GM20000 (cell line): Measurements from ENCODE around the gene ZNF787.

ENCODE experiments used
- DNase-seq: peaks from one replicate; pipeline ENCODE4 v3.0.0; 2012; ENCODE audit warnings: low spot score
- TF ChIP-seq, protein P1 (sequence below): IDR thresholded peaks from 2 replicates; pipeline ENCODE4 v1.5.1; 2012; ENCODE audit warnings: mild to moderate bottlenecking, control low read depth; ENCODE audit errors: extremely low read depth, missing control alignments

The ZNF787 gene

GRCh38 chr19:56080669-56081401, 40.3 kb downstream of the ZNF787 start:
- DNase-seq, result peak; percentile 92
- TF ChIP-seq, protein P1, sequence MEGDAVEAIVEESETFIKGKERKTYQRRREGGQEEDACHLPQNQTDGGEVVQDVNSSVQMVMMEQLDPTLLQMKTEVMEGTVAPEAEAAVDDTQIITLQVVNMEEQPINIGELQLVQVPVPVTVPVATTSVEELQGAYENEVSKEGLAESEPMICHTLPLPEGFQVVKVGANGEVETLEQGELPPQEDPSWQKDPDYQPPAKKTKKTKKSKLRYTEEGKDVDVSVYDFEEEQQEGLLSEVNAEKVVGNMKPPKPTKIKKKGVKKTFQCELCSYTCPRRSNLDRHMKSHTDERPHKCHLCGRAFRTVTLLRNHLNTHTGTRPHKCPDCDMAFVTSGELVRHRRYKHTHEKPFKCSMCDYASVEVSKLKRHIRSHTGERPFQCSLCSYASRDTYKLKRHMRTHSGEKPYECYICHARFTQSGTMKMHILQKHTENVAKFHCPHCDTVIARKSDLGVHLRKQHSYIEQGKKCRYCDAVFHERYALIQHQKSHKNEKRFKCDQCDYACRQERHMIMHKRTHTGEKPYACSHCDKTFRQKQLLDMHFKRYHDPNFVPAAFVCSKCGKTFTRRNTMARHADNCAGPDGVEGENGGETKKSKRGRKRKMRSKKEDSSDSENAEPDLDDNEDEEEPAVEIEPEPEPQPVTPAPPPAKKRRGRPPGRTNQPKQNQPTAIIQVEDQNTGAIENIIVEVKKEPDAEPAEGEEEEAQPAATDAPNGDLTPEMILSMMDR, result peak; percentile 53

DNA sequence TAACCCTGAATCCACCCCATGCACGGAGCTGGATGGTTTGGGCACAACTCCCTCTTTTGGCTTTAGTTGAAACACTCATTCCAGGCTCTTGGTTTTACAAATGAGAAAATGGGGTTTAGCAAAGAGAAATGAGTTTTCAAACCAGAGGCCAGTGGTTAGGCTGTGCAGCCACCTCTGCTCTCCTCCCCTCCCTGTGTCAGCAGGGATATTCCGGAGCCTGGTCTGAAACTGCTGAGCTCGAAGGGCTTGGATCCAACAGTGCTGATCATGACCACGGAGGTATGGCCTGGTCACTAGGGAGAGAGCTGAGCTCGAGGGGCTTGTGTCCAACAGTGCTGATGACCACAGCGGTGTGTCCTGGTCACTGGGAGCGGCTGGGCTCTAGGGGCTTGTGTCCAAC, 41.5 kb downstream of the ZNF787 start:
- TF ChIP-seq, protein P1, result no peak

GRCh38 chr19:56076498-56076897, 44.6 kb downstream of the ZNF787 start:
- TF ChIP-seq, protein P1, result peak; percentile 36
- DNase-seq, result no peak

More for the DNA sequence above, 41.5 kb downstream of the ZNF787 start:
- DNase-seq, result no peak

DNA sequence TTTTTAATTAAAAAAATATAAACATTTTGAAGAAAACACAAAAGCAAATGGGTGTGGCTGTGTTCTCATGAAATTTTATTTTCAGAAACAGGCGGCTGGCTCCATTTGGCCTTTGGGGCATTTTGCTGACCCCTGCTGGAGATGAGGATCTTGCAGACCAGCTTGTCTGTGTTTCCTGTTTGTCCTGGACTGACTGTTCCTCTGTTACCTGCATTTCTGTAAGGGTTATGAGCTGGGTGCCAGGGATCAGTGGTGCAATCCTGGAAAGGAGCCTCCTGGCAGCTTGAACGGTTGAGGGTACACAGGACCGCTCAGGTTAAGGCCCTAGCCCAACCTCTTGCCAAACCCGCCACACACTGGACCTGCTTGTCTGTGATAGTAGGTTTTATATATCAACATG, 49.9 kb downstream of the ZNF787 start:
- no peak for DNase-seq
- TF ChIP-seq, protein P1, result no peak

GRCh38 chr19:56069642-56070041, 51.5 kb downstream of the ZNF787 start:
- TF ChIP-seq, protein P1, result no peak

DNA sequence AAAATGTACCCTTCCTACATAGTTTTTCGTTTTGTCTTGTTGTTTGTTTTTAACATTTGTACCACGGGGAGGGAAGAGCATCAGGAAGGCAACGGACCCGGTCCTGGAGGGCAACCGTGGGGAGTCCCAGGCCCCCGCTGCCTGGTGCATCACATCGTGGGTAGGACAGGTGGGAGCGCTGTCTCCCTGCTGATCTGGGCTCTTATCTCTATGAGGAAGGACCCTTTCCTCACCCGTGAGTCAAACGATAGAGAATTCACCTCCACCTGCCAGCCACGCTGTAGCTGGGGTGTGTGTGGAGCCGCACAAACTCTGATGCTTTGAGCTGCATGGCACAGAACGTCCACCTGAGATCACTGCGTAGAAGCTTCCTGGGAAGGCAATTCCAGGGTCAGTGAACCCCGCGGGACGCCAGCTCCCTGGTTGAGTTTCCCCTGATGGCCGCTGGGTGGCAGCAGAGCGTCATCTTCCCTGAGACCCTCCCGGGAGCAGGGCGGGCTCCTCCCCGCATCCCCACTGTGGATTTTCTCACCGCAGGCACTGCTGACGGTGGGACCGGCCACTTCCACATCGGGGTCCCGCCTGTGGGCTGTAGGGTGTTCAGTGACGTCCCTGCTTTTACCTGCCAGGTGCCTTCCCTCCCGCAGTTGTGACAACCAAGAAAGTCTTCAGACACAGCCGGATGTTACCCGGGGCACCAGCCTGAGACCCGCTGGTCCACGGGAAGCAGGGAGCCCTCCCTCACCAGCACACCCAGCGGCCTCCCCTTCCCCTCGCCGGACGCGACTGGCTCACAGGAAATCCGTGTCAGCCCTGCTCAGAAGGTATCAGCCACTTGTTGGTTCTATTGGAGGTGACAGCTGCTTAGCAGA, 54.7 kb downstream of the ZNF787 start:
- peak; percentile 78 for DNase-seq
- TF ChIP-seq, protein P1, result peak; percentile 72

More at GRCh38 chr19:56069642-56070041, 51.5 kb downstream of the ZNF787 start:
- no peak for DNase-seq

DNA sequence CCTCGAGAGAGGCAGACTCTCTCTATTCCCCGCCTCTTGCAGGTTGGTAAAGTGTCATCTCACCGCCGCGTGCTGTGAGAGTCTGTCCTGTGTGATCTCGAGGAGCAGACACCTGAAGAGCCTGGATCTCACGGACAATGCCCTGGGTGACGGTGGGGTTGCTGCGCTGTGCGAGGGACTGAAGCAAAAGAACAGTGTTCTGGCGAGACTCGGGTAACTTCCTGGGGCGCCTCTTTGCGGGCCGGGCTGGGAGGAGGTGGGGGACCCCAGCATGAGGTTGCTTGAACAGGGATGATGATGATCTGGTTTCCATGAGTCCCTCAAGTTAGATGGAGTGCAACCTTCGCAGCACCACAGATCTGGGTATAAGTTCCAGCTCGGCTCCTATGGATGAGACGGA, 67.5 kb downstream of the ZNF787 start:
- TF ChIP-seq, protein P1, result no peak
- no peak for DNase-seq
